H9 (cell line): Measurements from ENCODE around the gene ACKR3. TPM values are rescaled to one million over a fixed set of nuclear protein-coding genes. Genes with fewer than 3 reads are reported as not detected.
A peak's percentile ranks its signal among the peaks of the same experiment; 100 is the strongest.

Experiments used
- DNase-seq: peaks from one replicate; pipeline ENCODE4 v3.0.0-alpha.2; 2017
- H2AFZ ChIP-seq: one replicate; pipeline ENCODE4 v1.6.1; 2013; ENCODE audit warnings: mild to moderate bottlenecking, low read length, control low read depth, moderate library complexity
- H2AK5ac ChIP-seq: 2 replicates; pipeline ENCODE4 v1.6.1; 2013; ENCODE audit warnings: low read length, control low read depth, mixed read lengths; ENCODE audit not compliant: insufficient read length
- H2BK120ac ChIP-seq: one replicate; pipeline ENCODE4 v1.6.1; 2013; ENCODE audit warnings: low read depth, mild to moderate bottlenecking, low read length, control low read depth, inconsistent platforms; ENCODE audit not compliant: poor library complexity, severe bottlenecking
- H2BK12ac ChIP-seq: 2 replicates; pipeline ENCODE4 v1.6.1; 2013; ENCODE audit warnings: low read length, control low read depth, mixed read lengths, low read depth; ENCODE audit not compliant: insufficient read length
- H2BK15ac ChIP-seq: 2 replicates; pipeline ENCODE4 v1.6.1; 2013; ENCODE audit warnings: low read depth, low read length, control low read depth
- H2BK20ac ChIP-seq: one replicate; pipeline ENCODE4 v1.6.1; 2013; ENCODE audit warnings: low read depth, mild to moderate bottlenecking, low read length, control low read depth, inconsistent platforms; ENCODE audit not compliant: poor library complexity, severe bottlenecking
- H2BK5ac ChIP-seq: 2 replicates; pipeline ENCODE4 v1.6.1; 2013; ENCODE audit warnings: low read length, control low read depth, mixed read lengths; ENCODE audit not compliant: insufficient read length
- H3K14ac ChIP-seq: 2 replicates; pipeline ENCODE4 v1.6.1; 2013; ENCODE audit warnings: low read length, control low read depth; ENCODE audit not compliant: insufficient read depth
- H3K18ac ChIP-seq: 2 replicates; pipeline ENCODE4 v1.6.1; 2013; ENCODE audit warnings: low read depth, mild to moderate bottlenecking, mixed read lengths, low read length, control low read depth; ENCODE audit not compliant: insufficient read length
- H3K23ac ChIP-seq: 2 replicates; pipeline ENCODE4 v1.6.1; 2013; ENCODE audit warnings: low read length, control low read depth, mixed read lengths, low read depth; ENCODE audit not compliant: insufficient read length
- H3K23me2 ChIP-seq: 2 replicates; pipeline ENCODE4 v1.6.1; 2013; ENCODE audit warnings: low read depth, mild to moderate bottlenecking, mixed read lengths, low read length, control low read depth; ENCODE audit not compliant: insufficient read length, poor library complexity, severe bottlenecking
- H3K27ac ChIP-seq: 2 replicates; pipeline ENCODE4 v1.5.1; 2013; ENCODE audit warnings: low read length, control low read depth, mixed read lengths, low read depth; ENCODE audit not compliant: insufficient read length
- H3K27me3 ChIP-seq: 2 replicates; pipeline ENCODE4 v1.6.1; 2013; ENCODE audit warnings: low read length, control low read depth, inconsistent platforms; ENCODE audit not compliant: insufficient read depth
- H3K4ac ChIP-seq: 2 replicates; pipeline ENCODE4 v1.6.1; 2013; ENCODE audit warnings: low read depth, mild to moderate bottlenecking, control low read depth, inconsistent platforms, low read length, moderate library complexity
- H3K4me1 ChIP-seq: 2 replicates; pipeline ENCODE4 v1.6.1; 2013; ENCODE audit warnings: low read length, control low read depth, inconsistent platforms; ENCODE audit not compliant: insufficient read depth
- H3K4me2 ChIP-seq: 2 replicates; pipeline ENCODE4 v1.6.1; 2013; ENCODE audit warnings: low read length, control low read depth, mixed read lengths; ENCODE audit not compliant: insufficient read length, insufficient read depth
- H3K56ac ChIP-seq: 2 replicates; pipeline ENCODE4 v1.6.1; 2013; ENCODE audit warnings: low read depth, mild to moderate bottlenecking, mixed read lengths, low read length, control low read depth; ENCODE audit not compliant: insufficient read length
- H3K79me1 ChIP-seq: 2 replicates; pipeline ENCODE4 v1.6.1; 2013; ENCODE audit warnings: low read depth, mild to moderate bottlenecking, moderate library complexity, low read length, control low read depth, inconsistent platforms; ENCODE audit not compliant: insufficient read depth, poor library complexity, severe bottlenecking
- H3K79me2 ChIP-seq: 2 replicates; pipeline ENCODE4 v1.6.1; 2013; ENCODE audit warnings: low read length, control low read depth, inconsistent platforms; ENCODE audit not compliant: insufficient read depth
- H3K9ac ChIP-seq: 2 replicates; pipeline ENCODE4 v1.6.1; 2013; ENCODE audit warnings: low read length, control low read depth, mixed read lengths; ENCODE audit not compliant: insufficient read length; ENCODE audit errors: extremely low read depth
- H3K9me3 ChIP-seq: one replicate; pipeline ENCODE4 v1.6.1; 2013; ENCODE audit warnings: low read depth, low read length, inconsistent platforms; ENCODE audit not compliant: control insufficient read depth
- H3T11ph ChIP-seq: one replicate; pipeline ENCODE4 v1.6.1; 2013; ENCODE audit warnings: mild to moderate bottlenecking, low read length, control low read depth, inconsistent platforms
- H4K20me1 ChIP-seq: one replicate; pipeline ENCODE4 v1.6.1; 2013; ENCODE audit not compliant: control insufficient read depth, insufficient read length, insufficient read depth
- H4K5ac ChIP-seq: 2 replicates; pipeline ENCODE4 v1.6.1; 2013; ENCODE audit warnings: low read depth, mild to moderate bottlenecking, mixed read lengths, low read length, control low read depth; ENCODE audit not compliant: insufficient read length
- H4K8ac ChIP-seq: replicated peaks from 2 replicates; pipeline ENCODE4 v1.6.1; 2013; ENCODE audit warnings: low read length, control low read depth, mixed read lengths, low read depth; ENCODE audit not compliant: insufficient read length
- H4K91ac ChIP-seq: 2 replicates; pipeline ENCODE4 v1.6.1; 2013; ENCODE audit warnings: low read depth, mild to moderate bottlenecking, moderate library complexity, mixed read lengths, low read length, control low read depth; ENCODE audit not compliant: insufficient read length
- H3K27ac Mint-ChIP-seq, 3 experiments: 2 replicates in 2 of 3; 3 replicates in 1 of 3; pipeline ENCODE4 v1.8.0; 2020 to 2021; ENCODE audit warnings: mixed read lengths in 3 of 3, mild to moderate bottlenecking in 1 of 3, moderate library complexity in 1 of 3
- H3K27me3 Mint-ChIP-seq: 2 replicates; pipeline ENCODE4 v1.8.0; 2021; ENCODE audit warnings: low read depth, mild to moderate bottlenecking, moderate library complexity, mixed read lengths
- H3K36me3 Mint-ChIP-seq, 3 experiments: 2 replicates in 2 of 3; 3 replicates in 1 of 3; pipeline ENCODE4 v1.8.0; 2020 to 2021; ENCODE audit warnings: low read depth in 3 of 3, mixed read lengths in 3 of 3; ENCODE audit not compliant: insufficient read depth in 1 of 3
- H3K4me1 Mint-ChIP-seq, 2 experiments: 2 replicates each; pipeline ENCODE4 v1.8.0; 2020; ENCODE audit warnings: mixed read lengths in 2 of 2
- H3K4me3 Mint-ChIP-seq, 2 experiments: 2 replicates in 1 of 2; 3 replicates in 1 of 2; pipeline ENCODE4 v1.8.0; 2020 to 2021; ENCODE audit warnings: mild to moderate bottlenecking in 2 of 2, mixed read lengths in 2 of 2, moderate library complexity in 1 of 2
- H3K9me3 Mint-ChIP-seq, 2 experiments: 2 replicates in 1 of 2; 3 replicates in 1 of 2; pipeline ENCODE4 v1.8.0; 2020; ENCODE audit warnings: mild to moderate bottlenecking in 2 of 2, mixed read lengths in 2 of 2, moderate library complexity in 1 of 2
- WGBS: extraction: QIAGEN DNeasy Blood & Tissue Kit; methylation state at CpG from one replicate; pipeline ENCODE4 v1.1.7; 2013; ENCODE audit warnings: missing lambda C conversion rate, low lambda C conversion rate, mixed read lengths; ENCODE audit not compliant: insufficient read length; ENCODE audit errors: extremely low coverage; 5-methylcytosine and 5-hydroxymethylcytosine counted together
- total RNA-seq: library from RNA; stranded (reverse); gene quantifications from 2 replicates; pipeline ENCODE4 v1.2.1, GENCODE V29; 2021
- TF ChIP-seq, protein P1 (sequence below): fragments of 200-600 bp; sonication (generic); conservative IDR thresholded peaks from 3 replicates; pipeline ENCODE4 v1.8.0; 2021; ENCODE audit warnings: antibody characterized with exemption, mild to moderate bottlenecking

Gene ACKR3
- total RNA-seq, 1 experiment from 2014 or later = 0.44 TPM

- H4K20me1 ChIP-seq = no peaks in the 10 kb centered on the region
- H2BK5ac ChIP-seq = no peak overlapping the region
- H3K79me1 ChIP-seq = no peaks in the 10 kb centered on the region
- H3K4me1 ChIP-seq = peaks cover 3% of the 10 kb centered on the region; the same call in 1 of the 2 replicates
- H3K79me2 ChIP-seq = no peaks in the 10 kb centered on the region
- H3K14ac ChIP-seq = no peak overlapping the region; the same call in 1 of the 2 replicates
- peaks cover 11% of the 10 kb centered on the region; the same call in 1 of the 2 replicates for H3K27me3 ChIP-seq
- H4K91ac ChIP-seq = no peak overlapping the region
- no peak overlapping the region for H3K4me2 ChIP-seq
- no peak overlapping the region for H2AK5ac ChIP-seq
- H3K9ac ChIP-seq = no peak overlapping the region
- no peak overlapping the region for H3K18ac ChIP-seq
- H3K56ac ChIP-seq = no peak overlapping the region
- no peak overlapping the region for H3T11ph ChIP-seq
- no peaks in the 10 kb centered on the region for H3K9me3 ChIP-seq
- WGBS = no CpG with 5 or more reads among the region's 17 CpGs
- peak; percentile 75 for DNase-seq
- no peaks in the 10 kb centered on the region; a peak in 2 of 7 replicates for H3K36me3 Mint-ChIP-seq
- H3K4ac ChIP-seq = no peak overlapping the region
- no peak overlapping the region for H2BK15ac ChIP-seq
- H4K5ac ChIP-seq = no peak overlapping the region
- H2BK20ac ChIP-seq = no peak overlapping the region
- peaks cover 7% of the 10 kb centered on the region for H3K23me2 ChIP-seq
- H2BK120ac ChIP-seq = no peak overlapping the region
- no peak overlapping the region for H2BK12ac ChIP-seq
- no peak overlapping the region; a peak in 1 of 5 replicates for H3K4me3 Mint-ChIP-seq
- H3K9me3 Mint-ChIP-seq = no peaks in the 10 kb centered on the region; a peak in 1 of 5 replicates
- no peak overlapping the region for H3K27ac ChIP-seq
- TF ChIP-seq, protein P1, sequence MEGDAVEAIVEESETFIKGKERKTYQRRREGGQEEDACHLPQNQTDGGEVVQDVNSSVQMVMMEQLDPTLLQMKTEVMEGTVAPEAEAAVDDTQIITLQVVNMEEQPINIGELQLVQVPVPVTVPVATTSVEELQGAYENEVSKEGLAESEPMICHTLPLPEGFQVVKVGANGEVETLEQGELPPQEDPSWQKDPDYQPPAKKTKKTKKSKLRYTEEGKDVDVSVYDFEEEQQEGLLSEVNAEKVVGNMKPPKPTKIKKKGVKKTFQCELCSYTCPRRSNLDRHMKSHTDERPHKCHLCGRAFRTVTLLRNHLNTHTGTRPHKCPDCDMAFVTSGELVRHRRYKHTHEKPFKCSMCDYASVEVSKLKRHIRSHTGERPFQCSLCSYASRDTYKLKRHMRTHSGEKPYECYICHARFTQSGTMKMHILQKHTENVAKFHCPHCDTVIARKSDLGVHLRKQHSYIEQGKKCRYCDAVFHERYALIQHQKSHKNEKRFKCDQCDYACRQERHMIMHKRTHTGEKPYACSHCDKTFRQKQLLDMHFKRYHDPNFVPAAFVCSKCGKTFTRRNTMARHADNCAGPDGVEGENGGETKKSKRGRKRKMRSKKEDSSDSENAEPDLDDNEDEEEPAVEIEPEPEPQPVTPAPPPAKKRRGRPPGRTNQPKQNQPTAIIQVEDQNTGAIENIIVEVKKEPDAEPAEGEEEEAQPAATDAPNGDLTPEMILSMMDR = no peak
- H3K27ac Mint-ChIP-seq = no peak overlapping the region
- H4K8ac ChIP-seq = no peak overlapping the region
- H3K27me3 Mint-ChIP-seq = peaks cover 53% of the 10 kb centered on the region
- H2AFZ ChIP-seq = no peak overlapping the region
- H3K23ac ChIP-seq = no peak overlapping the region
- peaks cover 44 to 52% of the 10 kb centered on the region in 2 experiments for H3K4me1 Mint-ChIP-seq
Observed at GRCh38 chr2:236565879-236566402, 3.7 kb upstream of the ACKR3 start.
